Aorta (tissue), 5 donors: ENCODE measurements around the gene PPP2CA. TPM values are rescaled to one million over a fixed set of nuclear protein-coding genes. Genes with fewer than 3 reads are reported as not detected.
"Not testable (repeated sequence)": the region's sequence is repeated elsewhere in the genome, so short reads cannot be mapped to it uniquely, and the experiment has no call there.

ENCODE experiments used
- ATAC-seq: fragments of 200-7000 bp; cut with Tn5 transposase; one replicate; pipeline ENCODE4 v1.9.1; 2022; ENCODE audit warnings: moderate library complexity; ENCODE audit not compliant: low FRiP score
- DNase-seq, 2 donors: peaks; one replicate each; pipeline ENCODE4 v3.0.0-alpha.2; 2020
- H3K27ac ChIP-seq, 2 donors: one replicate each; pipeline ENCODE4 v1.5.1; 2013; ENCODE audit warnings: low read length in 2 of 2, mild to moderate bottlenecking in 2 of 2, moderate library complexity in 2 of 2, control low read depth in 1 of 2, inconsistent platforms in 1 of 2, low read depth in 1 of 2
- H3K27me3 ChIP-seq, 2 donors: one replicate each; pipeline ENCODE4 v1.6.1; 2013; ENCODE audit warnings: control low read depth in 1 of 2, low read length in 1 of 2, mild to moderate bottlenecking in 1 of 2, moderate library complexity in 1 of 2; ENCODE audit not compliant: insufficient read depth in 2 of 2, control insufficient read depth in 1 of 2
- H3K36me3 ChIP-seq, 2 donors: one replicate each; pipeline ENCODE4 v1.6.1; 2013; ENCODE audit warnings: control low read depth in 1 of 2, low read length in 1 of 2, mild to moderate bottlenecking in 1 of 2; ENCODE audit not compliant: insufficient read depth in 2 of 2, control insufficient read depth in 1 of 2
- H3K4me1 ChIP-seq, 2 donors: one replicate each; pipeline ENCODE4 v1.6.1; 2013; ENCODE audit warnings: low read length in 2 of 2, control low read depth in 1 of 2, mild to moderate bottlenecking in 1 of 2, moderate library complexity in 1 of 2; ENCODE audit not compliant: insufficient read depth in 2 of 2, control insufficient read depth in 1 of 2
- H3K4me3 ChIP-seq, 2 donors: one replicate each; pipeline ENCODE4 v1.5.1; 2013; ENCODE audit warnings: low read length in 2 of 2, control low read depth in 1 of 2, mild to moderate bottlenecking in 1 of 2
- H3K9me3 ChIP-seq: one replicate; pipeline ENCODE4 v1.6.1; 2013; ENCODE audit warnings: mild to moderate bottlenecking, low read length; ENCODE audit not compliant: control insufficient read depth
- WGBS, 2 donors: extraction: QIAGEN DNeasy Blood & Tissue Kit; methylation state at CpG; one replicate each; pipeline ENCODE4 v1.1.7; 2013; 5-methylcytosine and 5-hydroxymethylcytosine counted together
- intact Hi-C, 2 donors: fragments of 100-400 bp; cut with DNase I; formaldehyde crosslinking; loops; one replicate each; pipeline versions ENCODE4 v1.14.2 to v1.15.0; 2022
- polyA plus RNA-seq, 2 donors: library from polyadenylated mRNA; stranded (reverse); fragments of 200-250 nt; gene quantifications; one replicate each; pipeline ENCODE4 v1.2.3, GENCODE V29; 2013
- total RNA-seq, 2 donors: library from RNA; stranded (reverse); fragmentation: NEBNext Ultra II Directional; extraction: Animal tissue kit (Norgen Biotek cat#: 25700); gene quantifications; one replicate each; pipeline ENCODE4 v1.2.1, GENCODE V29; 2021
- donor health status: healthy with polysubstance abuse.
- donor health status: Bipolar disorder and iron deficiency.
- donor health status: DM: no; HTN: no; CAD: no.
- donor health status: DM: no; HTN: no; CAD: no.
- donor health status: DM: yes; HTN: yes; CAD: no.

PPP2CA gene
- total and polyA plus RNA-seq, 4 donors = 32.5 to 96.6 (median 69.3) TPM

DNA sequence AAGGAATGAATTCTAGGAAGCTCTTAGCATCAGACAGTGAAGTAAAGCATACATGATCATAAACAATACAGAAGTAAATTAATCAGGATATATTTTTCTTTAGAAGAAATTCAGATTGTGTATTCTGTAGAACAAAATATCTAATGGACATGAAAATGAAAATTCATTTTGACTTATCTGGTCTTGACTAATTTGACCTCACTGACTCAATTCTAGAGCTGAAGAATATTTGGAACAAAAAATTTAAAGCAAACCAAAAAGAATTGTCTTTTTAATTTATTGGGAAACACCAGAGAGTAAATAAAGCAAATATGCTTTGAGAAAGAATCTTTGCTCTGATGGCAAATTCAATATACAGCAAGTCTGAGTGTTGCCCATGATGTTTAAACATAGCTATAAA is 2.8 kb upstream of the PPP2CA start:
- intact Hi-C loops = no loop called here
- Histone ChIP-seq H3K4me3 (no peak overlapping the region), H3K36me3 (no peaks in the 10 kb centered on the region), H3K27ac (no peak overlapping the region), H3K9me3 (no peaks in the 10 kb centered on the region), H3K4me1 (no peaks in the 10 kb centered on the region), H3K27me3 (no peaks in the 10 kb centered on the region)
- DNase-seq (no peak), ATAC-seq (no peak)

DNA sequence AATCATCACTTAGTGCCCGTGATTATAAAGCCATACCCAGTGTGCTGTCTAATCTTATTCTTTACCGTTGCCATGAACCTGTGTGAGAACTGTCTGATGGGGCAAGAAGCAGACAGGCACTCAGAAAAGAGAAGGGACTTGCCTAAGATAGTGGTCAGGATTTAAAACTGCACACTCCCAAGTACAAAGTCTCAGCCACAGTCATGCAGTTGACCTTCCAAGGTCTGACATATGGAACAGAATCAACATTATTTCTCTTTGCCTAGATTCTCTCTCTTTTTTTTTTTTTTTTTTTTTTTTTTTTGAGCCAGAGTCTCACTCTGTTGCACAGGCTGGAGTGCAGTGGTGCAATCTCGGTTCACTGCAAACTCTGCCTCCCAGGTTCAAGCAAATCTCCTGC is 1.9 kb upstream of the PPP2CA start:
- no peaks in the 10 kb centered on the region for H3K36me3 ChIP-seq
- no peak overlapping the region for H3K4me3 ChIP-seq
- intact Hi-C loops = loop anchor here in 1 of 2 donors (2.0 kb wide), 1 partner anchor 51 kb away; the partner anchor contains the start of gene SKP1
- 94% methylated on average over 3 of the region's 3 CpGs for WGBS, 2 donors
- no peaks in the 10 kb centered on the region for H3K9me3 ChIP-seq
- ATAC-seq (no peak), DNase-seq (no peak)
- H3K27ac ChIP-seq = no peak overlapping the region
- no peaks in the 10 kb centered on the region for H3K27me3 ChIP-seq
- no peaks in the 10 kb centered on the region for H3K4me1 ChIP-seq

DNA sequence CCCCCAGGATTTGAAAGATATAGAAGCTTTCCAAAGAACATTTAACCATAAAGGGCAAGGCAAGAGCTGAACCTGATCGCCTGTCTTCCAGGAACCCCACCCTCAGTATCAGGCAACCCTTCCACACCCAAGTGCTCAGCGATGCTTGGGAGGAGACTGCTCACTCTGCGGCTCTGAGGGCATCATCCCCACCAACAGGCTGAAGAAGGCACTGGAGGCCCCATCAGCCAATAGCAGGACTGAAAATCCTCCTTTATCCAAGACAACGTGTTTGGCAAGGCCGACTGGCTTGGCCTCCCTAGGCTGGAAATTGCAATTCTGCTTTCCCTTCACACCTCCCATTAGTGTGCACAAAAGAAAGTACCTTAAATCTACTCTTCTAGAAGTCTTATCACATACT is 1.4 kb upstream of the PPP2CA start:
- Histone ChIP-seq H3K4me1 (no peaks in the 10 kb centered on the region), H3K36me3 (no peaks in the 10 kb centered on the region), H3K27me3 (no peaks in the 10 kb centered on the region), H3K4me3 (no peak overlapping the region), H3K27ac (no peak overlapping the region), H3K9me3 (no peaks in the 10 kb centered on the region)
- 54 to 58% methylated on average over 5 of the region's 5 CpGs for WGBS, 2 donors
- ATAC-seq (no peak), DNase-seq (no peak)
- intact Hi-C loops = loop anchor here in 1 of 2 donors (2.0 kb wide), 1 partner anchor 50 kb away; the partner anchor contains the start of gene SKP1

DNA sequence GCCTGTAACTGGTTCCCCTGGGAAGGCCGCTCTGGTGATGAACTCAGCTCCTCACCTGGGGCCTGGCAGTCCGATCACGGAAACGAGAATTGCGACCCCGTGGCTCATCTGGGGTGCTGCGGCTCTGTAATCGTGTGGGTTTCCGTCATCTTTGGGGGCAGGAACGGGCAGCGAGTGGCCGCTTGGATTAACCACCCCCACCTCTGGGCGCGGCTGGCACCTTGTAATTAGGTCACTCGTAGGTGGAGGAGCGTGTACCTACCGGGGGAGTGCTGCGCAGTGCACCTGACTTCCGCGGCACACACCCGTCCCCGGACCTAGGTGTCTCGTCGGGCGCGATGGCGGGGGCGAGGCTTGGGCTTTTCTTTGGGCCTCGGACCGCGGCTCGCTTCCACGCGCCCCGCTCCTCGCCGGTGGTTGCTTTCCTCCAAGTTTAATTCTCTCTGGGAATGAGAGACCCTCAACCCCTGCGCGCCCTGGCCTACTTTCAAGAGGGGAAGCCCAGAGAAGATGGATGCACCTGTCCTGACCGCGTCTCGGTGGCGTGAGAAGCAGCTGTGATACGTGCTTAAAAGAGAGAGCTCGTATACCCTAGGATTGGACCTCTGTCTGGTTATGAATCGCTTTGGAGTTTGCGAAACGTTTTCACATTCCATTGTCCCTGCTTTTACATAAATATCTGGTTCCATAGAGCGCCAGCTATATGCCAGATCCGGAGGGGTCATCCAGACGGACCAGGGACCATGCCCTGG is 744 bp upstream of the PPP2CA start:
- no peaks in the 10 kb centered on the region for H3K9me3 ChIP-seq
- H3K36me3 ChIP-seq = no peaks in the 10 kb centered on the region
- ATAC-seq (peak; percentile 43), DNase-seq (no peak)
- peak overlapping the region; percentile 1 to 40 for H3K4me3 ChIP-seq
- peaks cover 0 to 3% of the 10 kb centered on the region in 2 donors for H3K4me1 ChIP-seq
- intact Hi-C loops = loop anchor here in 1 of 2 donors (2.0 kb wide), 1 partner anchor 50 kb away; the partner anchor contains the start of gene SKP1
- WGBS, 2 donors = 2 to 3% methylated on average over 51 of the region's 51 CpGs
- H3K27ac ChIP-seq = peak overlapping the region; percentile 20 to 83
- no peaks in the 10 kb centered on the region for H3K27me3 ChIP-seq

DNA sequence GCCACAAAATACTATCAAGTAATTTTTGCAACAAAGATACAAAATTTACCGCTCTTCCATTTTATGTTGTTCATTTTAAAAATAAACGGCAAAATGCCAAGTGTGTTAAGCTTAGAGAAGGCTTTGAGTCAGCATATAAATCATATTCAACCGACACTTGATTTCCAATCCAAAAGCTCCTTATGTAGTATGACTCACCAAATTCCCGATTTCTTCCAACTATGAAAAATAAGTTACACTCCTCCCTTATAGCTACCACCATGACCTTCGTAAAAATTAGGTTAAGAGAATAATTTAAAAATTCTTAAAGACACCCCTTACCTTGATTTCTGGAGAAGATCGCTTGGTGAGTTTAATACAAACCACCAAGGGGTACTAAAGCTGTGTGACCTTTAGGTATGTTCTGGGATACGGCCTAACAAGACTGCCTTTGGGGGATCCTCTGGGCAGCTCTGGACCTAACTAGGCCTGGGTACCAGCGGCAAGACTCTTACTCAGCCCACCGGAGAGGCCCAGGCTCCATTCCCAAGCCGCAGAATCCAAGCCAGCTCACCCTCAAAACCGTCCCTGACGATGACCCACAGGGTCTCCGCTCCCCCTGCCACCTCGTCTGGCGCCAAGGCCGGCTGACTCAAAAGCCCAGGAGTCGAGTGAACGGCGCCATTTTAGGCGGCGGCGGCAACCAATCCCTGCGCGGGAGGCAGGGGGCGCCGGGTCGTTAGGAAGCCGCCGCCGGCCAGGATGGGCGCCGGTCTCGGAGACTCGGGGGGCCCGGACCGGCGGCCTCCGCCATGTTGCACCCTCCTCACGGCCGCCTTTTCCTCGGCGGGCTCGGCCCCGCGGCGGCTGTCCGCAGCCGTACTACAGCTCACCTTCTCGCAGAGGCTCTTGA is 739 bp downstream of the PPP2CA start:
- 0% methylated on average over 44 to 49 of the region's 49 CpGs for whole genome bisulfite sequencing, 2 donors
- Histone ChIP-seq H3K4me3 (peak overlapping the region; percentile 68 to 73), H3K27ac (peak overlapping the region; percentile 88 to 95), H3K36me3 (no peaks in the 10 kb centered on the region), H3K9me3 (no peaks in the 10 kb centered on the region), H3K27me3 (no peaks in the 10 kb centered on the region), H3K4me1 (peaks cover 0 to 9% of the 10 kb centered on the region in 2 donors)
- intact Hi-C loops = no loop called here
- peak; percentile 68 to 90 for DNase-seq
- peak; percentile 67 for ATAC-seq

DNA sequence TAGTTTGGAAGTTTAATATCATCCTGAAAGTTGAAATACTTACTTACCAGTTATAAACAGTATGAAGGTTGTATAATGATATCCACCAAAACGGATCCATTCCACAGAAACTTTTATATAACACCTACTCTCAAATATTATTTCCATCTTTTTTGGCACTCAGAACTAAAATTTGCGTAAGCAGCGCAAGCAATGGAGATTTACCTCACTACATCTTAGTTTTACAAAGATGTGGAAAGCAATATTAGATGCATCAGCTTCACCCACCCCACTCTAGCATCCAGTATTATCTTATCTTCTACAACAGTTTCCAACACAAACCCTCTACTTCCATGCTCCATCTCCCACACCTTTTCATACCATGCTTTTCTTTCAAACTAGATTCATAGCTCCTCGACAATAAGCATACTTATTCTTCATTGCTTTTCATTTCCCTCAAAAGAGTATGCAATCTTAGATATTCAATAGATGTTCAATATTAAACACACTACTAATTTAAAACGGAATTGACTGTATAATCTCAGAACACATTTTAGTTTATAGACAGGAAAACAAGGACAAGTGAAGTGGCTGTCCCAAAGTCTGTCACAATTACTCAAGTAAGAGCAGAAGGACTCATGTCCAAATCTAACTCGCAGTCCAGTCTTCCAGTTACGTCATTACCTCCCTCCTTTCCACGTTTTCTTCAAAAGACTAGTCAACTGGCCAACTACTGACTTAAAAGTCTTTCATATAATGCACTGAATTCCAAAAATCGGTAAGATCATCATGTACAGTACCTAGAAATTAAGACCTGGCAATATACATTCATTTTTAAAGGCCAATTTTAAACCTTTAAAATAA is 2.2 kb downstream of the PPP2CA start:
- Histone ChIP-seq H3K9me3 (no peaks in the 10 kb centered on the region), H3K36me3 (no peaks in the 10 kb centered on the region), H3K27me3 (no peaks in the 10 kb centered on the region), H3K4me1 (peaks cover 0 to 9% of the 10 kb centered on the region in 2 donors), H3K4me3 (peak overlapping the region; percentile 68 to 73), H3K27ac (peak overlapping the region in 1 of 2 donors; percentile 18)
- DNase-seq (no peak), ATAC-seq (no peak)
- 28 to 31% methylated on average over 9 of the region's 9 CpGs for WGBS, 2 donors
- intact Hi-C loops = no loop called here

DNA sequence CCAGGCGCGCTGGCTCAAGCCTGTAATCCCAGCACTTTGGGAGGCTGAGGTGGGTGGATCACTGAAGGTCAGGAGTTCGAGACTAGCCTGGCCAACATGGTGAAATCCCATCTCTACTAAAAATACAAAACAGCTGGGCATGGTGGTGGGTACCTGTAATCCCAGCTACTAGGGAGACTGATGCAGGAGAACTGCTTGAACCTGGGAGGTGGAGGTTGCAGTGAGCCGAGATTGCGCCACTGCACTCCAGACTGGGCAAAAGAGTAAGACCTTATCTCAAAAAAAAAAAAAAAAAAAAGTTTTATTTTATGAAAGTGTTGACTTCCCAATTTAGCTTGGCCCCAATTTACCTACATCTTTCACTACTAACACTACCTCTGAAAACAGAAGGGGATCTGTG is 4.2 kb downstream of the PPP2CA start:
- ATAC-seq, H3K4me1 ChIP-seq, H3K9me3 ChIP-seq, H3K27ac ChIP-seq, intact Hi-C loops, H3K4me3 ChIP-seq, H3K27me3 ChIP-seq, DNase-seq, H3K36me3 ChIP-seq: not testable (repeated sequence)
- 87 to 92% methylated on average over 5 of the region's 5 CpGs for WGBS, 2 donors

DNA sequence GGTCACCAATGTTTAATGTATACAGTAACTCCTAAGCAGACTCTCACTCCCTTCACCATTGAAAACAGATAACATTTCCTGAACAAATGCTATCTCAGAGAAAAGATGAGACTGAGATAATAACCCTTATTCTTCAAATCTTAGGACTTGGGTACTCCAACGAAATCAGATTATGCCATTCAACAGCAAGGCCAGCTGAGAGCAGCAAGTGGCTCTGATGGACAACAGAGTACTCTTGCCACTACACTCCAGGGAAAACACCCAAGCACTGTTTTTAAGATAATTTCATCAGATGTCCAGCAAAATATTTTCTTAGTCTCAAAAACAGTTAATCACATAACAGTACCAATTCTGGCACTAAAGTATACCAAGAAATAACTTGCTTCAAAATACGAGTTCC is 10.1 kb downstream of the PPP2CA start:
- no peak overlapping the region for H3K27ac ChIP-seq
- peaks cover 0 to 4% of the 10 kb centered on the region in 2 donors for H3K4me1 ChIP-seq
- H3K27me3 ChIP-seq = no peaks in the 10 kb centered on the region
- WGBS, 2 donors = 55 to 71% methylated on average over 2 of the region's 2 CpGs
- peaks cover 3% of the 10 kb centered on the region for H3K9me3 ChIP-seq
- no peak overlapping the region for H3K4me3 ChIP-seq
- H3K36me3 ChIP-seq = no peaks in the 10 kb centered on the region
- intact Hi-C loops = no loop called here
- DNase-seq (no peak), ATAC-seq (no peak)
